Ammon's horn (tissue), 1 donor: ENCODE results near the gene ERC2.

Source experiments
- DNase-seq: peaks from one replicate; pipeline ENCODE4 v3.0.0-alpha.2; 2016; ENCODE audit warnings: low spot score

Gene ERC2

DNA sequence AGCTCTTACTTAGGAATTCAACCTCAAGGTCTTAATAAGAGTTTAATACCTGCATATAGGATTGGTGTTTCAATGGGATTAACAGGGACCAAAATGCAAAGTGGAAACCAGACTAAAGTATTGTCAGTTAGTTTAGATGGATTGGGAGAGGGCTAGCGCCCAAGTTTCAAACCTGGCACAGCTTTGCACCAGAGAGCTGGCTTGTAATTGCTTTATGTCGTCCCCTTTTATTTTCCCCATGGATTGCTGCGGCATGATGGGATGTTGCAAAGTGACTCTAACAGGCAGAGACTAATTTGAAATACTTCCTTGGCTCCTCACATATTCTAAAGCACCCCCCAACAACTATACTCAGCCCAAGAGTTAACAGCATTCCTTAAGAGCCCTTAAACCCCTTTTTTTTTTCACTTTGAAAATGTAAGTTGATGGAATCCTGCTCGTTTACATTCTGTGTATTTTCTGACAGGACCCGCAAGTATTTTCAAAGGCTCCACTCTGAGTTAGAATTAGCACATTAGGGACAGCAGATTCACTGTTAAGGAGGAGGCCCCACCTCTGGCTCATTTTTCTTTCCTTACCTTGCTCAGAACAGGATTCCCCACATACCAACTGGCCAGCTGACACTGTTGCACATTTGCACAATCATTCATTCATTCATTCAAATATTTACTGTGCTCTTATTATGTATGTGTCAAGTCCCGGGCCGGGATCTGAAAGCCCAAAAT lies 214.2 kb downstream of the ERC2 start:
- no peak for DNase-seq

DNA sequence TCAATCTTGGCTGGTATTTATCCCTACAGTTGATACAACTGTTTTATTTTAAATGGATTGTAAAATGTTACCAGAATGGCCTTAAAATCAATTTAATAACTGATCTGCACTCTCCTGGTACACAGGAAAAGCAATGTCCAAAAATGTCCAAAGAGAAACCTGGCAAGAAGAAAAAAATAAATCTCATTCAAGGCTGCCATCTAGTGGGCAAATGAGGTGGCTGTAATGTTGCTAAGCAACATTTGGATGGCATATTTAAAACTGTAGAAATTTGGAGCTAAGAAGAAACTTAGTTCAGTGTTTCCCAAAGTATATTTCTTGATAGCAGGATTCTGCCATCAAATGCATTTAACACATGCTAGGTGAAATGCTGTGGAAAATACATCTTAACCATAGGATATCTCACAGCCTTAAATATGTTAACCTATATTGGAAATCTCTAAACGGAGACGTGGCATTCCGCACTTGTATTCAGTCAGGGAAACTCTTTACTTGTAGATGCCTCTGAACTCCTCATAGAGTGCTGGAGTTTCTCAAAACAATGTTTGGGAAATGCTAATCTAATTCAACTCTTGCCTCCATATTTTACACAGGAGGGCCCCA lies 216.8 kb downstream of the ERC2 start:
- DNase-seq: peak; percentile 67

DNA sequence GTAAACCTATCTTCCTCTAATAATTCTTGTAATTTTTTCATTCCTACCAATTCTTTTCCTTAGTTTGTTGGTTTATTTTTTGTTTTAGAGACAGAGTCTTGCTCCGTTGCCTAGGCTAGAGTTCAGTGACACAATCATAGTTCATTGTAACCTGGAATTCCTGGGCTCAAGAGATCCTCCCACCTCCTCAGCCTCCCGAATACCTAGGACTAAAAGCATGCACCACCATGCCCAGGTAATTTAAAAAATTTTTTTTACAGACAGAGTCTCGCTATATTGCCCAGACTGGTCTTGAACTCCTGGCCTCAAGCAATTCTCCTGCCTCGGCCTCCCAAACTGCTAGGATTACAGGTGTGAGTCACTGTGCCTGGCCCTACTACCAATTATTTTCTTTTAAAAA lies 220.2 kb downstream of the ERC2 start:
- DNase-seq: no peak

GRCh38 chr3:56238299-56238698 lies 230.0 kb downstream of the ERC2 start:
- DNase-seq: no peak

GRCh38 chr3:56233742-56234141 lies 234.5 kb downstream of the ERC2 start:
- no peak for DNase-seq

GRCh38 chr3:56229311-56229710 lies 239.0 kb downstream of the ERC2 start:
- DNase-seq: no peak

DNA sequence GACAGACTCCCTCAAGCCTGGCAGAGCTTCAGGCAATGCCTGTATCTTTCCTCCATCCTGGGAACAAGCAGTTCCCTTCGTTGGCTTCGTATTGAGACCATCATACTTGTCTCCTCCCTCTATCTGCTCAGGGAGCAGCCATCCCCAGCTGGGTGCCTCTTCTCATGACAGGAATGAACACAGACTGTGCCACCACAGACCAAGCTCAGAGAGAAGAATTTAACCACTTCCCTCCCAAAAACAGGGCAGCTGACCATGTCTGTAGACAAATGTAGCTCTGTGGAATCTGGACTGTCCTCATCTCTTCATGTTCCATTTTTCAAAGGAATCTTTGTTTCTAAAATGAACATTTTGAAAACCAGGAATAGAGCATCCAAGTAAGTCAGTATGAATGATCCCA lies 245.4 kb downstream of the ERC2 start:
- DNase-seq: peak; percentile 30

GRCh38 chr3:56219894-56220805 lies 248.1 kb downstream of the ERC2 start:
- peak; percentile 24 for DNase-seq

GRCh38 chr3:56209982-56210751 lies 258.1 kb downstream of the ERC2 start:
- DNase-seq: no peak

- no peak for DNase-seq
These were observed 260.3 kb downstream of the ERC2 start for GRCh38 chr3:56207922-56208321.

GRCh38 chr3:56205406-56205805 lies 262.9 kb downstream of the ERC2 start:
- DNase-seq: no peak

DNA sequence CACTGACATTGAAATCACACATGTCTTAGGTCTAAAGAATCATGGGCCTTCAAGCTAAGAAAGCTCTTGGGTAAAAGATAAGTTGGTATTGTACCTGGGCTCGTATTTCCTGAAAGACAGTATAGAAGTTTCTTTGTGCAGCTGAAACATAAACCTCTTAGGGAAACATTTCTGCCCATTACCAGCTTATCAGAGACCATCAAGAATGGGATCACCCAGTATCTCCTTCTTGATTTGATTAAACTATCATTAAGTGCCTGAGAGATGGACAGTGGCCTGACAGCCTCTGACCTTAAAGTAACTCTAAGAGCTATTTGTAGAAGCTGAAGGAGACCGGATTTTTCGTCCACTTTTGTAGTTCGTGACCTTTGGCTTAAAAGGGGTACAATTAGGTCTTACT lies 265.3 kb downstream of the ERC2 start:
- DNase-seq: no peak

DNA sequence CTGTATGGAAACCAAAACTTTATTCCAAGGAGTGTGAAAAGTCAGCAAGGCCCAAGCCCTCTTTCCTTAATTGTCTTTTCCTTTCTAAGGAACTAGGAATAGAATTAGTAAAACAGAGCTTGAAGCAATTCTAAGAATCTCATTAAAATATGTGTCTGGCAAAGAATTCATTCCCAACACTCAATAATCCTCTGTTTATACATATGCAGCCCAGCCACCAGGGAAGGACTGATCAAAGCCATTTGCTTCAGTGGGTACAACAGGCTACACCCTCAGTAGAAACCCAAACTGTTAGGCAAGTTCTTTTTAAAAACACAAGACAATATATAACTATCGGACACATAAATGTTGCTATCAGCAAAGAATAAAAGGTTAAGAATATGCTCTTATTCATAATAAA lies 266.9 kb downstream of the ERC2 start:
- no peak for DNase-seq

DNA sequence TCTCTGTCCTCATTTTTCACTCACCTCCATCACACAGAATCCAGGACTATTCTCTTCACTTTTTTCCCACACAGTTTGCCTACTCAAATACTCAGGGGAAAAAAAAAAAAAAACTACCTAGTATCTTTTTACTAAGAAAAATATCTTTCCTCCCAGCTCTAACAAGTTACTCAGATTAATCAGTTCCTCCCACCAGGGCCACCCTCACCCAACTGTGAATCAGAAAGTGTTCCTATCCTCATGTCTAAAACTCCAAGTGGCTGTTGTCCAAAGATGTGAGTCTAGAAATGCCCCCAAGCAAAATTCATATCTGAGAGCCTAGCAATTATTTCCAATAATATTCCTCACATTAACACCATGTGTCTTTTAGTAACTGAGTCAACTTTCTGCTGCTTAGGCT lies 268.0 kb downstream of the ERC2 start:
- DNase-seq: no peak

GRCh38 chr3:56197991-56198390 lies 270.3 kb downstream of the ERC2 start:
- DNase-seq: no peak

DNA sequence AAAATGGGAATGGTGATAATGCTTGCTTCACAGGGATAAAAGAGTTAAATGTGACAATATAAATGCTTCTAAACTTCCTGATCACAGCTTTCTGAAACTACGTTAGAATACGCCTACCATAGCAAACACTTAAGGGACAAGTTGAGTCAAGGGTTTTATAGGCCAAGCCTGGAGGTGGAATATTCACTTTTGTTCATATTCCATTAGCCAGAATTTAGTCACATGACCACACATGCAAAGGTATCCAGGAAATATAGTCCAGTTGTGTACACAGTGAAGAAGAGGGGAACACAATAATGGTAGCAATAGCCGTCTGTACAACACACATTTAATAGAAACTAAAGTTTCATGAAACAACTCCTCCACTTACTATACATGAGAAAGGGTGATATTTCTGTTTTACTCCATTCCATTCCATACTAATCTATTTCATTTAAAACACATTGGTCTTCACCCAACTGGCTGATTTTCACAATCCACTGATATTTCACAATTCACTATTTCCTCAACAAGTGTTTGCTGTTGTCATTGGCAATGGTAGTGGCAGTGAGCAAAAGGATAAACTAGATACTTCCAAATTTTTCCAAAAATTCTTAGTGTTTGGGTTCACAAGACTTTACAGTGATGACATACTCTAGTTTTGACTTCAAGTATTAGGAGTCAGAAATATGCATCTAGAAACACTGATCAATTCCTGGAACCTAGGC lies 270.9 kb downstream of the ERC2 start:
- DNase-seq: no peak

GRCh38 chr3:56196700-56197099 lies 271.6 kb downstream of the ERC2 start:
- no peak for DNase-seq

DNA sequence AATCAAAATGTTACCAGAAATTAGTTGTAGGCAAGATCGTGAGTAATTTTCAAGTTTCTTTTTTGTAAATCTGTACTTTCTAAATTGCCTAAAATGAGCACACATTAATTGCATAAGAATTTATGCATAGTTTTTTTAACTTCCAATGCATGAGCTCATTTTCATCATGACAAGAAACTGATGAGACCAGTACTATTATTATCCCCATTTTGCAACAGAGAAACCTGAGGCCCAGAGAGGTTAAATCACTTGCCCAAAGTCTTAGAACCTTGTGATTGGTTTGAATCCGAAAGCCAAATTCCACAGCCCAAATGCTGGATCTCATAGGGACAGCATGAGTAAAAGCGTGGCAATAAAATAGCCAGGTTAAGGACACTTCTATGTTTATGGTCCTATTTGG lies 274.7 kb downstream of the ERC2 start:
- no peak for DNase-seq

- no peak for DNase-seq
These were observed 276.3 kb downstream of the ERC2 start for GRCh38 chr3:56192001-56192400.

GRCh38 chr3:56190771-56191305 lies 277.4 kb downstream of the ERC2 start:
- DNase-seq: no peak

GRCh38 chr3:56190130-56190529 lies 278.1 kb downstream of the ERC2 start:
- no peak for DNase-seq
